K562 treated with DMSO at 1 percent for 12 hours (cell line): ENCODE measurements around the gene FBXL22. TPM values are rescaled to one million over a fixed set of nuclear protein-coding genes. Genes with fewer than 3 reads are reported as not detected.

Source experiments
- total RNA-seq: library from RNA; unstranded; fragments of 300-600 nt; gene quantifications from 2 replicates; pipeline ENCODE4 v1.2.3, GENCODE V29; 2022; ENCODE audit not compliant: insufficient read depth

Gene FBXL22, protein sequence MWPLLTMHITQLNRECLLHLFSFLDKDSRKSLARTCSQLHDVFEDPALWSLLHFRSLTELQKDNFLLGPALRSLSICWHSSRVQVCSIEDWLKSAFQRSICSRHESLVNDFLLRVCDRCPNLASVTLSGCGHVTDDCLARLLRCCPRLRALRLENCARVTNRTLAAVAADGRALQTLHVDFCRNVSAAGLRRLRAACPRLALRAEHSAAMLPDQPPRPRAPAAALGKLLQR
- total RNA-seq = not detected in 2 replicates

DNA sequence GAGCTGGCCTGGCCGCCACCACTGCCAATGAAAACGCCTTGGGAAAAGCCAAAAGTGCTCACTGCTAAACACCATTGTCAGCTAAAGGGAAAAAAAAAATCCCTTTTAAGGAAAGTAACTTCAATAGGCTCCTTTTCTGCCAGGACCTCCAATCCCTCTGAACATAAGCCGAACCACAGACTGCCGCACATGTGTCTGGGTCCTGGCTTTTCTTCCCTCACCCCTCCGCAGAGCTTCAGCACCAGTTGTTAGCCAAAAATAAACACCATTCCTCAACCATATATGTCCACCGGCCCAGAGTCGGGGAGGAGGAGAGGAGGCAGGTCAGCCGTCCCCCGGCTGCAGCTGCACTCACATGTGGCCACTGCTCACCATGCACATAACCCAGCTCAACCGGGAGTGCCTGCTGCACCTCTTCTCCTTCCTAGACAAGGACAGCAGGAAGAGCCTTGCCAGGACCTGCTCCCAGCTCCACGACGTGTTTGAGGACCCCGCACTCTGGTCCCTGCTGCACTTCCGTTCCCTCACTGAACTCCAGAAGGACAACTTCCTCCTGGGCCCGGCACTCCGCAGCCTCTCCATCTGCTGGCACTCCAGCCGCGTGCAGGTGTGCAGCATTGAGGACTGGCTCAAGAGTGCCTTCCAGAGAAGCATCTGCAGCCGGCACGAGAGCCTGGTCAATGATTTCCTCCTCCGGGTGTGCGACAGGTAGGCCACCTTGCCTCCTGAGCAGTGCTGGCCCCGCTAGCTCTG lies at the start of gene FBXL22:
Gene FBXL22 (plus strand): TSS at position 350 of the 753 bp plus-strand sequence. CDS start 6 bp downstream, at position 356.

Other genes with a start within 250 kb of the FBXL22 start
- 0.73 and 1.4 TPM in 2 replicates for gene CA12, start 215.5 kb upstream of the FBXL22 start, total RNA-seq
- 16.7 and 40.2 TPM in 2 replicates for gene USP3, start 92.8 kb upstream of the FBXL22 start, total RNA-seq
- 32.0 and 128 TPM in 2 replicates for gene HERC1, start 236.6 kb downstream of the FBXL22 start, total RNA-seq